ENCODE measurements around the gene NABP1.

DNA sequence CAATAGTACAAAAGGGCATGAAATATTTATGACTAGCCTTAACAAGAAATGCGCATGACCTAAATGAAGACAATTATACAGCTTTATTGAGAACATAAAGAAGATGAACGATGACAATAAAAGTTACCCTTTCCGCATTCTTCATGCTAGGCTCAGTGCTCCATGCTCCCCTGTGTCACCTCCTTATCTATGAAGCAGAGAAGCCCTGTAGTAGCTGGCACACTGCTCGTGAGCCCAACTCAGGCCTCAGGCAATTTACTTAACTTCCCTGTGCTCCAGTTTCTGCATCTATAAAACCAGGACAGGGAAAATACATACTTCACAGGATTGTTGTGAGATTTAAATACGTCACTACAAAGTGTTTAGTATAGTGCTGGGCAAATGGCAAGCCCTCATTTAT lies 34.5 kb upstream of the NABP1 start:
- TF ChIP-seq, protein P1, sequence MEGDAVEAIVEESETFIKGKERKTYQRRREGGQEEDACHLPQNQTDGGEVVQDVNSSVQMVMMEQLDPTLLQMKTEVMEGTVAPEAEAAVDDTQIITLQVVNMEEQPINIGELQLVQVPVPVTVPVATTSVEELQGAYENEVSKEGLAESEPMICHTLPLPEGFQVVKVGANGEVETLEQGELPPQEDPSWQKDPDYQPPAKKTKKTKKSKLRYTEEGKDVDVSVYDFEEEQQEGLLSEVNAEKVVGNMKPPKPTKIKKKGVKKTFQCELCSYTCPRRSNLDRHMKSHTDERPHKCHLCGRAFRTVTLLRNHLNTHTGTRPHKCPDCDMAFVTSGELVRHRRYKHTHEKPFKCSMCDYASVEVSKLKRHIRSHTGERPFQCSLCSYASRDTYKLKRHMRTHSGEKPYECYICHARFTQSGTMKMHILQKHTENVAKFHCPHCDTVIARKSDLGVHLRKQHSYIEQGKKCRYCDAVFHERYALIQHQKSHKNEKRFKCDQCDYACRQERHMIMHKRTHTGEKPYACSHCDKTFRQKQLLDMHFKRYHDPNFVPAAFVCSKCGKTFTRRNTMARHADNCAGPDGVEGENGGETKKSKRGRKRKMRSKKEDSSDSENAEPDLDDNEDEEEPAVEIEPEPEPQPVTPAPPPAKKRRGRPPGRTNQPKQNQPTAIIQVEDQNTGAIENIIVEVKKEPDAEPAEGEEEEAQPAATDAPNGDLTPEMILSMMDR (conservative IDR thresholded peaks at IDR 0.05; ENCODE audit: low read length), result no peak
- no peak for TF ChIP-seq EZH2phosphoT487 (IDR thresholded peaks at IDR 0.05; ENCODE audit: borderline replicate concordance)

All from Loucy (cell line).